Fibroblast of pulmonary artery (primary cell): ENCODE data around the gene AFF2.
A peak's percentile ranks its signal among the peaks of the same experiment; 100 is the strongest.

Experiments
- DNase-seq: peaks from one replicate; pipeline ENCODE4 v3.0.0-alpha.2; 2010; ENCODE audit warnings: low read depth
- H3K4me3 ChIP-seq: replicated peaks from 2 replicates; pipeline ENCODE4 v1.5.1; 2011; ENCODE audit warnings: low read depth, mild to moderate bottlenecking, control low read depth, low read length, moderate library complexity
- TF ChIP-seq, protein P1 (sequence below): IDR thresholded peaks from 2 replicates; pipeline ENCODE4 v1.5.1; 2011; ENCODE audit warnings: mild to moderate bottlenecking, control low read depth, low read length, inconsistent platforms; ENCODE audit errors: missing control alignments

The AFF2 gene

DNA sequence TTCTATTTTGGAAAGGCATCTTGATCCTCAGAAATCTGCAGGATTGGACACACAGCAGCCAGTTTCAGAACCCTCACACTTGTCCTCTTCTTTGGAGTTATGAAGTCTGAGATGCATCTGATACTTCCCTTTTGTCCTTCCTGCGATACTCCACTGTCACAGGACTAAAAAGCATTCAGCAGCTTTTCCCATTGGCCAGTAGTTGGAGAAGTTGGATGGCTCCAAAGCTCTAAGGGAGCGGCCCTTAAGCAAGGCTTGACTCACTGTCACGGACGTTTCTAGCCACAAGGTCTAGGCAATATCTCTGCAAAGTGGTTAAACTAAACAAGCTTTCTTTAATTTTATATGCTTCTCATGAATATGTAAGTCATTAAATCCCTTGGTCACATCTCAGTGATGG is 417.0 kb downstream of the AFF2 start:
- DNase-seq, result no peak
- H3K4me3 ChIP-seq, result no peak overlapping the region
- TF ChIP-seq, protein P1, sequence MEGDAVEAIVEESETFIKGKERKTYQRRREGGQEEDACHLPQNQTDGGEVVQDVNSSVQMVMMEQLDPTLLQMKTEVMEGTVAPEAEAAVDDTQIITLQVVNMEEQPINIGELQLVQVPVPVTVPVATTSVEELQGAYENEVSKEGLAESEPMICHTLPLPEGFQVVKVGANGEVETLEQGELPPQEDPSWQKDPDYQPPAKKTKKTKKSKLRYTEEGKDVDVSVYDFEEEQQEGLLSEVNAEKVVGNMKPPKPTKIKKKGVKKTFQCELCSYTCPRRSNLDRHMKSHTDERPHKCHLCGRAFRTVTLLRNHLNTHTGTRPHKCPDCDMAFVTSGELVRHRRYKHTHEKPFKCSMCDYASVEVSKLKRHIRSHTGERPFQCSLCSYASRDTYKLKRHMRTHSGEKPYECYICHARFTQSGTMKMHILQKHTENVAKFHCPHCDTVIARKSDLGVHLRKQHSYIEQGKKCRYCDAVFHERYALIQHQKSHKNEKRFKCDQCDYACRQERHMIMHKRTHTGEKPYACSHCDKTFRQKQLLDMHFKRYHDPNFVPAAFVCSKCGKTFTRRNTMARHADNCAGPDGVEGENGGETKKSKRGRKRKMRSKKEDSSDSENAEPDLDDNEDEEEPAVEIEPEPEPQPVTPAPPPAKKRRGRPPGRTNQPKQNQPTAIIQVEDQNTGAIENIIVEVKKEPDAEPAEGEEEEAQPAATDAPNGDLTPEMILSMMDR, result no peak

DNA sequence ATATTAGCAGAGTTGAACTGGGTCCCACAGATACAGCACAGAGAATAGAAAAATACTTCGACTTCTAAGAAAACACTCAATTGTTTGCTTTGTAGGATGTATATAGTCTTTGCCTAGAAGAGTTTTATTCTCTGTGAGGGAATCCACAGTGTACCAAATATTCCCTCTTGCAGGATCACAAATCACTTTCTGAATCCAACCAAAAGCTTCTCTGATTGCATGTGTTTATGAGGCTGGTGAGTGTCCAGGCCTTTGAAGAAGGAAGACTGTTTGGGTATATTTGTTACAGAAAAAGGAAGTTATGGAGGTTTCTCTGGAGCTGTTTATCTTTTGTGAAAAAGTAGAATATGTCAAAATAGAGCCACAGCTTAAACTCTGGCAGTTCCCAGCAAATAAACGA is 423.2 kb downstream of the AFF2 start:
- no peak for DNase-seq
- H3K4me3 ChIP-seq, result no peak overlapping the region
- TF ChIP-seq, protein P1, result no peak

- H3K4me3 ChIP-seq, result no peak overlapping the region
- TF ChIP-seq, protein P1, result no peak
- no peak for DNase-seq
Measured at GRCh38 chrX:148926371-148926770, 426.0 kb downstream of the AFF2 start.

GRCh38 chrX:148928811-148929210 is 428.4 kb downstream of the AFF2 start:
- H3K4me3 ChIP-seq, result no peak overlapping the region
- TF ChIP-seq, protein P1, result no peak
- DNase-seq, result peak; percentile 33

DNA sequence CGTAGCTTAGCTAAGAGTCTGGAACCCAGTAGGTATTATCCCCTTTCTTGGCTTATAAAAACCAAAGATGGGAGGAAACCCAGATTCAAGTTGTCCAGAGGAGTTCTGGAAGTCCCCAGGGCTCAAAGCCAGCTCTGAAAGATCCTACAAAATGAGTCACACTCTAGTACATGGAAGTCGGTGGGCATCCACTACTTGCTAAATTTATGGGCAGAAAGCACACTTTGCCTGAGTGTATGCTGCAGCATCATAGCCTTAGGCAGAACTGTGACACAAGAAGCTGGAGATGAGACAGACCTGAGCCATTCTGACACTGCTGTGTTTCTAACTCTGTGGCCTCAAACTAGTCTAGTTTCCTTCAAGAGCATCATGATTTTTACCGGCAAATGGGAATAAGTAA is 429.3 kb downstream of the AFF2 start:
- TF ChIP-seq, protein P1, result no peak
- DNase-seq, result peak; percentile 34
- H3K4me3 ChIP-seq, result no peak overlapping the region

DNA sequence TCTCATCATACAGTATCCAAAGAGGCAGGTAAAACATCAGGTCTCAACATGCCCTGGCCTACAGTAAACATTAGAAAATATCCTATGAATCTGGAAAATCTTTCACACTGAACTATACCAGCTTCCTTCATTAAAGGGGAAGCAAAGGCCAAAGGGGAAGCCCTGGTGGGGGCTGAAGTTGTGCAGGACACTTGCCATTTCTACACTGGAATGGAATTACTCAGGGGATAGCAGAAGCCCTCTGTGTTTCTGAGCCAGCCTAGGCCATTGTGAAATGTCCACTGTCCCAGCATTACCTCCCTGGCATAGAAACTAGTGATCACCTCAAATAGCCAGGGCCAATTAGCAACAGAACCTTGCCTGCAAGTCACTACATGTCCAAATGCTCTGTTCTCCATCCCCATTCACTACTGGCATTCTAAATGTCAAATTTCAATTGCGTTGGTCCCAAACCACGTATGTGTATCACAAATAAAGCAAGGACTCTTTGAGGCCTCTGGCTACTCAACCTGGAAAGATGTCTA is 429.9 kb downstream of the AFF2 start:
- TF ChIP-seq, protein P1, result no peak
- DNase-seq, result no peak
- no peak overlapping the region for H3K4me3 ChIP-seq

- TF ChIP-seq, protein P1, result no peak
- DNase-seq, result no peak
- no peak overlapping the region for H3K4me3 ChIP-seq
Measured at GRCh38 chrX:148933881-148934280, 433.5 kb downstream of the AFF2 start.
